ENCODE measurements around the gene HOXC6. TPM values are rescaled to one million over a fixed set of nuclear protein-coding genes. Genes with fewer than 3 reads are reported as not detected.
A peak's percentile ranks its signal among the peaks of the same experiment; 100 is the strongest.

The HOXC6 gene
- total and polyA plus RNA-seq, 5 experiments from 2014 or later, result not detected

DNA sequence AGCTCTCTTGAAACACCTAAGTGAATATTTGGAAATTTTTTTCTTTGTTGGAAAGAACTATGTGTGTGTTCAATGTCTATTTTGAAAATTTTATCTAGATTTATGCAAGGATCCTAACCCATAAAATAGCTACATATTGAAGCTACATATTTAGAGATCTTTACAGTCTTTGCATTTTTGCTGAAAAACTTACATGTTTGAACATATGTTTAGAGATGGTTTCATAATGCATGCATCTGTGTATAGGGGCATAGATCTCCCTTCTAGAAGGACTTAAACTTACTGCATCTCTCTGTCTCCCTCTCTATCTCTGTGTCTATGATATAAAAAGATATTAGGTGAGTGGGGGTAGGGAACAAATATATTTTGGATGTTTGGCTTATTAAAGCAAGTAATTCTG, 17.2 kb downstream of the HOXC6 start:
- no peaks in the 10 kb centered on the region for H3K9me3 Mint-ChIP-seq

DNA sequence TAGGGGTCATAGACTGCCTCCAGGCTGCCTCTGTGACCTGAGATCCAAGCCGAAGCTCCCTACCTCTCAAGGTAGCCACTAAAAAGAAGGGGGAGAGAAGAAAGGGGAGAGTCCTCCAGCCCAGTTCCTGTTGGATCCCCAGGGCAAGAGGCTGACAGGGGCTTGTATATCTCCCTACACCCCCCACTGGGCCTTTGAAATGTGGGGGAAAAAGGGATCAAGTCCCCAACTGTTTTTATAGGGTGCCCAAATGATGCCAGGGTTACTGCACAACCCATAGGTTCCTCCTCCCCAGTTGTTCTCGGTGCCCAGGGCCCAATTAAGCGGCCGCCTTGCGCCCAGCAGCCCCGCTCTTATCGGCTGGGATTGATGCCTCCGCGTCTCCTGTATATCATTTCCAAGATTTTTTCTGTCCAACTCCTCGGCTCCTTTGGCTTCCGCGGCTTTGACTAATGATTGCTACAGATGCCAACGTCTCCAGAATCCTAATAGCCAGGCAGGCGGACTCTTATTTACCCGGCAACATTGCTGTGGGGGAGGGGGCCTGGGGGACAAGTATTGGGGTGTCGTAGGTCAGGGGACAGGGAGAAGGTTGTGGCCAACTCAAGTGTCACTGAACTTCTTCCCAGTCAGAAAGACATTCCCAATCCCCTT, 17.8 kb downstream of the HOXC6 start:
- peaks cover 0 to 5% (median 4%) of the 10 kb centered on the region in 3 donors for H3K36me3 Mint-ChIP-seq
- DNase-seq, result no peak
- POLR2A ChIA-PET, result interaction anchor here (0.6 kb wide), 1 partner anchor 9 kb away, joined by 4 read pairs; no protein-coding TSS in a partner anchor
- ATAC-seq, result no peak
- H3K4me3 Mint-ChIP-seq, result peak overlapping the region in 2 of 10 donors; percentile 40 to 59
- no peaks in the 10 kb centered on the region for H3K9me3 Mint-ChIP-seq
- peaks cover 14 to 44% (median 29%) of the 10 kb centered on the region in 4 donors for H3K4me1 Mint-ChIP-seq
- H3K27ac Mint-ChIP-seq, result no peak overlapping the region
- H3K27me3 Mint-ChIP-seq, result peaks cover 61 to 100% (median 90%) of the 10 kb centered on the region in 5 donors

More for the DNA sequence above, 17.2 kb downstream of the HOXC6 start:
- peak overlapping the region in 1 of 10 donors; percentile 18 for H3K27ac Mint-ChIP-seq
- H3K27me3 Mint-ChIP-seq, result peaks cover 61 to 100% (median 88%) of the 10 kb centered on the region in 5 donors
- H3K4me1 Mint-ChIP-seq, result peaks cover 16 to 39% (median 27%) of the 10 kb centered on the region in 4 donors
- ATAC-seq (no peak), DNase-seq (no peak)
- POLR2A ChIA-PET, result interaction anchor here (0.6 kb wide), 1 partner anchor 9 kb away, joined by 4 read pairs; no protein-coding TSS in a partner anchor
- peaks cover 0 to 5% (median 4%) of the 10 kb centered on the region in 3 donors for H3K36me3 Mint-ChIP-seq
- H3K4me3 Mint-ChIP-seq, result peak overlapping the region in 1 of 10 donors; percentile 40

DNA sequence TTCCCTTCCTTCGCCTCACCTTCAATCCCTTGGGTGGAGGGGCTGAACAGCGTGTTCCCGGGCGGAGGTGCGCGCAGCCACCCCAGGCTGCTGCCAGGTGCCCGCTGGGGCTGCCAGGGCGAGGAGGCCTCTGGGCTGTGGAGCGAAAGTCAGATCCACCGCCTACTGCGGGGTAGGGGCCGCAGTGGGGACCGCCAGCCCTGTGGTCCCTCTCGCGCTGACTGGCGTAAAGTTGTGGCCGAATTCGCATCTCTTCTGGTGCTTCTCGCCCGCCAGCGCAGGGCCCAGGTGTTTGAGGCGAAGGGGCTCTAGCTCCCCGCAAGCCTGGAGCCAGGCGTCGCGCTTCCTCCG, 18.5 kb downstream of the HOXC6 start:
- Mint-ChIP-seq H3K4me1 (peaks cover 15 to 52% (median 34%) of the 10 kb centered on the region in 4 donors), H3K4me3 (peak overlapping the region; percentile 29 to 78 (median 62)), H3K27me3 (peaks cover 62 to 100% (median 90%) of the 10 kb centered on the region in 5 donors), H3K9me3 (no peaks in the 10 kb centered on the region), H3K27ac (peak overlapping the region in 1 of 10 donors; percentile 77), H3K36me3 (peaks cover 0 to 5% (median 4%) of the 10 kb centered on the region in 3 donors)
- ATAC-seq, result peak; percentile 29 to 39
- POLR2A ChIA-PET, result interaction anchor here (0.6 kb wide), 1 partner anchor 468 kb away, joined by 6 read pairs; no protein-coding TSS in a partner anchor
- no peak for DNase-seq

DNA sequence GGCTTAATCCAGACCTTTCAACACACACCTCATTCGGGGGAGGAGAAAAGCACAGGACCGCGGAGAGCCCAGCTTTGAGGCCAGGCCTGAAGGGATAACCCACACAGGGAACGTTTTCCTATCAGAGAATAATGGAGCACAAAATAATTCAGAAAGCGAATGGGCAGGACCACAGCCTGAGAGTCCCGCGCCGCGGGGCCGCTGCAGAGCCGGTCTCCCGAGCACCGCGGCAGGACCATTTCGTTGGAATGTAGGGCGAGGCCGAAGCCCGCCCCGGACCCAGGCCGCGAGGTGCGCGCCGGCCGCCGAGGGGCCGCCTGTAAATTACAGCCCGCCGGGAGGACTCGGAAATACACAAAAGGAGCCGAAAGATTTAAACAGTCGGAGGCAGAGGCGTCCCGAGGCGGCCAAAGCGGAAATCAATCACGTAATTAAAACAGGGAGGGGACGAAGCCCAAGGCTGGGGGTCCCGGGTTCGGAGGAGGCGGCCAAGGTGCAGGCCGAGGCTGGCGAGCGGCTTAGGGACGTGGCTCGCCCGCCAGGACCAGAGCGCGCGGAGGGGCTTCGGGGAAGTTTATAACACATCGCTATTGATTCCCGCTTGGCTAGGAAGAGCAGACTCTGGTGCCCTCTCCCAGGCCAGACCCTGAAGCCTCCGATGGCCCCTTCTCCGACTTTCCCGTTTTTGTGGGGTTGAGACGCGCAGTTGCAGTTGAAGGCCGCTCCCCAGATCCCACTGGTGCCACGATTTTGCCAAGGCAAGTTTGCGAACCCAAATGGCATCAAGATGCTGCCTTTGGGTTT, 19.1 kb downstream of the HOXC6 start:
- peaks cover 0 to 5% (median 4%) of the 10 kb centered on the region in 3 donors for H3K36me3 Mint-ChIP-seq
- POLR2A ChIA-PET, result interaction anchor here (0.5 to 0.6 kb wide), 2 partner anchors 151 to 469 kb away, joined by 6 to 7 read pairs; no protein-coding TSS in a partner anchor
- H3K9me3 Mint-ChIP-seq, result no peaks in the 10 kb centered on the region
- ATAC-seq (peak in 1 of 2 donors; percentile 21), DNase-seq (no peak)
- H3K4me1 Mint-ChIP-seq, result peaks cover 18 to 57% (median 38%) of the 10 kb centered on the region in 4 donors
- H3K27me3 Mint-ChIP-seq, result peaks cover 62 to 100% (median 87%) of the 10 kb centered on the region in 5 donors
- peak overlapping the region; percentile 29 to 78 (median 62) for H3K4me3 Mint-ChIP-seq
- peak overlapping the region in 1 of 10 donors; percentile 77 for H3K27ac Mint-ChIP-seq

DNA sequence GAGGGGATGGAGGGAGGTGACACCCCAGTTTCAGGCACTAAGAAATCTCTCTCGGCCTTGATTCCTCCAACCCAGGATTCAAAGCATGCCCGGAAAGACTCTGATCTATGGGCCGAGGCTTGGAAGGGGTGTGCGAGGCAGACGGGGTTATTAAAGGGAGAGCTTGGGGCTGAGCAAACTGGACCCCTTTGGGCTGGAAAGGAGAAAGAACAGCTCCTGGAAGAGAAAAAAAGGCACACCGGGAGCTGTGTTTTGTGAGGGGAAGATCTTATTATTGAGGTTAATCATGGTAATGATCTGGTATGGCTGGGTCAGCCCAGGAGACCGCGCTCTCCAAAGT, 19.7 kb downstream of the HOXC6 start:
- Mint-ChIP-seq H3K36me3 (peaks cover 0 to 5% (median 4%) of the 10 kb centered on the region in 3 donors), H3K27ac (no peak overlapping the region), H3K4me1 (peaks cover 20 to 63% (median 43%) of the 10 kb centered on the region in 4 donors), H3K4me3 (peak overlapping the region in 7 of 10 donors; percentile 16 to 78 (median 58)), H3K27me3 (peaks cover 64 to 100% (median 81%) of the 10 kb centered on the region in 5 donors), H3K9me3 (no peaks in the 10 kb centered on the region)
- POLR2A ChIA-PET, result interaction anchor here (0.5 kb wide), 1 partner anchor 151 kb away, joined by 7 read pairs; no protein-coding TSS in a partner anchor
- no peak for DNase-seq
- no peak for ATAC-seq

DNA sequence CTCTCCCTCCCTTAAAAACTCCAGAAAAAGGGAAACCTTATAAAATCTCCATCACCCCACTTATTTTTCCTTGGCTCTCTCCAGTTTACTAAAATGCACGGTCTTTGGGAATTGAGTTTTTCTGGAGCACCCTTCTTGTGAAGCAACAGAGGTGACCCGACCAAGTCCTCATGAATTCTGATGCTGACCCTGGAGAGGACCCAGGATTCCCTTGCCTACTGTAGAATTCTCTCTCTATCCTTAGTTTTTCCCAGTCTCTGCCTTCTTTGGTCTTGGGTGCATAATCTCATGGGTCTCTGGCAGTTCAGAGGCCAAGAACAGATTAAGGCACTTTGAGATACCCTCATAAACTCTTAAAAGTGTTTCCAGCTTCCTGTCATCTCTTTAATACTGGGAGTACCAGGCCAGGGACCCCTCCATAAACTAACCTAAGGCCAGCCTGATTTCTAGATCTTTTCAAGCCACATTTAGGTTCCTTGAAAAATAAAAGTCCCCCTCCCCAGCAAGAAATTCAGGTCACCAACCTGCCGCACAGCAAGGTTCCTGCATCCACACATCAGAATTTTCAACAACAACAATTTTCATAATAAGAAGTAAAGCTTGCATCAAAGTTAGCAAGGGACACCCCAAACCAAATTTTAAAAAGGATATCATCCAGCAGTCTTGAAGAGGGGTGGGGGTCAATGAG, 20.3 kb downstream of the HOXC6 start:
- Mint-ChIP-seq H3K27me3 (peaks cover 61 to 97% (median 82%) of the 10 kb centered on the region in 5 donors), H3K4me3 (peak overlapping the region in 3 of 10 donors; percentile 18 to 34 (median 24)), H3K9me3 (no peaks in the 10 kb centered on the region), H3K36me3 (peaks cover 0 to 5% (median 4%) of the 10 kb centered on the region in 3 donors), H3K27ac (no peak overlapping the region), H3K4me1 (peaks cover 19 to 62% (median 47%) of the 10 kb centered on the region in 4 donors)
- ATAC-seq (no peak), DNase-seq (no peak)
- POLR2A ChIA-PET, result no interaction called here

DNA sequence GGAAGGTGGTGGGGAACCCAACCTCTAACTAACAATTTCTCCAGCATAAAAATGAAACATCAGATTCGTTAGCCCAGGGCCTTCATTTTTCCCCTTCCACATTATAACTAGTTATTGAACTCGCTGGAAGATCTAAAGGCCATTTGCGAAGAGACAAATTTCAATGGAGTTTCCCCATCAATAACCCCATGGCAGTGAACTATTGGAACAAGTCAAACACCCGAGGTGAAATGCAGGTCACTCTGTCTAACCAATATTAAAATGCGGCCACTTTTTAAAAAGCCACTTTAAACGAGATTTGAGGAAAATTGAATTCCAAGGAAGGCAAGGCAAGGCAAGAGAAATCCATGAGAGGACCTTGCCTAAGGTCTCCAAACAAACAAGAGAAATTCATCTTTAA, 20.9 kb downstream of the HOXC6 start:
- H3K4me1 Mint-ChIP-seq, result peaks cover 18 to 57% (median 46%) of the 10 kb centered on the region in 4 donors

DNA sequence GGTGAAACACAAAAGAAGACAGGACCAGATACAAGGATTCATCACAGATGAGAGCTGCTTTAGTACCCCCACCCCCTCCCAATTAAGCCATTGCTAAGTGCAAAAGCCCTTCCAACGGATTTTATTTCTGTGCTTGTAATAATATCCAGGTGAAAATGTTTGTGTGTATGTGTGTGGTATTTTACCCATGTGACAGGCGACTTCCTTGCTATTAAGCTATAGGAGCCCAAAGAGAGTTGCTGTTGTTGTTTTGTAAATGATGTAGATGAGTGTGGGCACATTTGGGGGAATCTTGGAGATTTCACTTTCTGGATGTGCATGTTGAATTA, 22.2 kb downstream of the HOXC6 start:
- H3K27me3 Mint-ChIP-seq, result peaks cover 51 to 94% (median 75%) of the 10 kb centered on the region in 5 donors
- DNase-seq, result no peak
- peaks cover 21 to 61% (median 49%) of the 10 kb centered on the region in 4 donors for H3K4me1 Mint-ChIP-seq
- peaks cover 0 to 5% (median 4%) of the 10 kb centered on the region in 3 donors for H3K36me3 Mint-ChIP-seq
- POLR2A ChIA-PET, result no interaction called here
- peak overlapping the region in 6 of 10 donors; percentile 1 to 51 (median 19) for H3K4me3 Mint-ChIP-seq
- no peak for ATAC-seq
- no peaks in the 10 kb centered on the region for H3K9me3 Mint-ChIP-seq
- no peak overlapping the region for H3K27ac Mint-ChIP-seq

More for the DNA sequence above, 20.9 kb downstream of the HOXC6 start:
- Mint-ChIP-seq H3K4me3 (no peak overlapping the region), H3K27me3 (peaks cover 58 to 94% (median 80%) of the 10 kb centered on the region in 5 donors), H3K9me3 (no peaks in the 10 kb centered on the region), H3K36me3 (peaks cover 0 to 5% (median 4%) of the 10 kb centered on the region in 3 donors), H3K27ac (no peak overlapping the region)
- POLR2A ChIA-PET, result no interaction called here
- ATAC-seq, result no peak
- DNase-seq, result no peak

DNA sequence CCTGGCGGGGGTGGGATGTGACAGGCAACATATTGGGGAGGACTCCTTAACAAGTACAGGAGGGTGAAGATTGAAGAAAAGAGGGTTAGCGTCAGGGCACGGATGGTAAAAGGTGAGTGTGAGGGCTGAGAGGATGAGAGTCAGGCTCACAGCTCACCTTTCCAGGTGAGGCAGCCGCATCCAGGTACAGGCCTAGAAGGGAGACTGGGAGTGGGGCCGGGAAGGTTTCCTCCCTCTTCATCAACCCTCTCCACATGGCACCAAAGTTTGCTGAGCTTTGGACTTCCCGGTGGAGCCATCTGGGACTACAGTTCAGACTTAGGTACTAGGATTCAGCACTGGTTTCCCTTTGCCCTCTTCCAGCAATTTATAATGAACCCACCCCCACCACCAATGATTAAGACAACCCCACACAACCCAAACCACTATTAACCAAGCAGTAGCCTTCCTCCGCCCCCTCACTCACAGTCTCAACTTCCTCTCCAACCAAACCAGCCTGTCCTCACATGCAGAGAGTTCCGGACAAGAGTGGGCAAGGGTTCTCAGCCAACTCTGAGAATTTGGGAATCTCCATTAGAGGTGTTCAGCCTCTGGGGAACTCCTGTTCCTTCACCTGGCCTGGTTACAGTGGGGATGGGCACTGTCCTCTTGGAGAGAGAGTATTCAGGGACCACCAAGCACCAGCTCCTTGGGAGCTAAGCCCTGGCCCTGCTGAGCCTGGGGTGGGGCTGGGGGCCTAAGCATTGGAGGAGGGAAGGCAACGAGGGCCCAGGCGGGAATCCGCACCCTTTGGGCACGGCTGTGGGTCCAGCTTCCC, 23.0 kb downstream of the HOXC6 start:
- Mint-ChIP-seq H3K36me3 (peaks cover 0 to 5% (median 4%) of the 10 kb centered on the region in 3 donors), H3K27me3 (peaks cover 48 to 88% (median 76%) of the 10 kb centered on the region in 5 donors), H3K9me3 (no peaks in the 10 kb centered on the region), H3K27ac (peak overlapping the region in 2 of 10 donors; percentile 28 to 59), H3K4me3 (peak overlapping the region in 2 of 10 donors; percentile 22 to 37), H3K4me1 (peaks cover 22 to 60% (median 49%) of the 10 kb centered on the region in 4 donors)
- ATAC-seq (no peak), DNase-seq (no peak)
- POLR2A ChIA-PET, result interaction anchor here (0.7 to 1.0 kb wide), 2 partner anchors 18 to 110 kb away, joined by 3 to 4 read pairs; partner anchors contain the start of gene HOXC5

DNA sequence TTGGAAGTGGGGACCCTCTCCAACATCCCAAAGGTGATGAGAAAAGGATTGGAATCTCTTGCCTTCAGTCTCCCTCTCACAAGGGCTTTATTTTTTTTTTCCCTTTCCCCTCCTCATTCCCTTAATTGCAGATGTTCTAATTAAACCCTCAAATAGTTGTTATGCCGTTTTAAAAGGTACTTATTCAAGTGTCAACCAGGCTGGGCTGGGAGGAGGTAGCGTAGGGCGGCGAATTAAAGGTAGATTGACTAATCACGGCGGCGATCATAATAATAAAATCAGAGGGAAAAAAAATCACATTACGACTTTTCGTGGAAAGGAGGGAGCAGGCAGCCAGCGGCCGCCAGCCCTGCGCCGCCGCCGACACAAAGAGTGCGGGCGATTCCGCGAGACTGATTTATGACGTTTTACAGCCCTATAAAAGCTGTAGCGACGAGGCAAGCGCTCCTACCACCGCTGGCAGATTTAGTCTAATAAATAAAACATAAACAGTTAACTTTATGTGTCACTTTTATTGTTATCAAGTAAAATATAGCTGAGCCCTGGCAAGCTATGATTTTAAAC, 23.7 kb downstream of the HOXC6 start:
- Mint-ChIP-seq H3K36me3 (peaks cover 0 to 5% (median 4%) of the 10 kb centered on the region in 3 donors), H3K27me3 (peaks cover 46 to 83% (median 76%) of the 10 kb centered on the region in 5 donors), H3K9me3 (no peaks in the 10 kb centered on the region), H3K4me1 (peaks cover 20 to 53% (median 46%) of the 10 kb centered on the region in 4 donors), H3K27ac (peak overlapping the region in 2 of 10 donors; percentile 24 to 28), H3K4me3 (peak overlapping the region in 9 of 10 donors; percentile 12 to 91 (median 74))
- ATAC-seq (no peak), DNase-seq (no peak)
- POLR2A ChIA-PET, result interaction anchor here (0.7 to 1.8 kb wide), 4 partner anchors 14 to 229 kb away, joined by 3 to 6 read pairs (median 4); partner anchors contain the start of genes HNRNPA1 and HOXC5

Measured in naive thymus-derived CD8-positive, alpha-beta T cell (primary cell).